K562 (cell line): ENCODE measurements around the gene DCST1. TPM values are rescaled to one million over a fixed set of nuclear protein-coding genes. Genes with fewer than 3 reads are reported as not detected.

Source experiments
- ATAC-seq: fragments of 200-7000 bp; cut with Tn5 transposase; 3 replicates; pipeline ENCODE4 v1.9.1; 2020; ENCODE audit warnings: moderate library complexity
- BruUV-seq: library from RNA; stranded (reverse); fragments of 400-500 nt; replicated peaks from 2 replicates; lab custom pipeline; 2021; lab: Mats Ljungman, UMichigan
- CTCF ChIA-PET: fragments of 300-600 bp; formaldehyde crosslinking; extraction: SDS; loops from one replicate; lab custom pipeline; 2021; ENCODE audit warnings: low intra/inter-chr PET ratio; lab: Yijun Ruan, JAX
- POLR2A ChIA-PET: fragments of 300-600, 350-650 bp; sonication (Branson Sonifier 250); formaldehyde crosslinking; extraction: SDS; loops from one replicate; lab custom pipeline; 2021; ENCODE audit warnings: antibody characterized with exemption, inconsistent platforms; lab: Yijun Ruan, JAX
- DNase-seq, 4 experiments: peaks; one replicate each; pipeline versions ENCODE4 v3.0.0 to v3.0.0-alpha.2; 2011 to 2018; ENCODE audit warnings: low spot score in 3 of 4, mixed read lengths in 3 of 4; ENCODE audit errors: extremely low read depth in 1 of 4
- FAIRE-seq: peaks from 2 replicates; lab custom pipeline; 2011; peaks lifted over from hg19 to GRCh38; lab: Jason Lieb, UNC
- H2AFZ ChIP-seq: 2 replicates; pipeline ENCODE4 v1.6.0; 2011; ENCODE audit warnings: low read depth, low read length, control low read depth, inconsistent platforms
- H3K27ac ChIP-seq: fragments of 200-600 bp; 3 replicates; pipeline ENCODE4 v1.8.0; 2011; ENCODE audit warnings: low read depth, mild to moderate bottlenecking, control low read depth, inconsistent platforms, low read length, moderate library complexity, mixed read lengths; ENCODE audit errors: extremely low read depth
- H3K27me3 ChIP-seq, 2 experiments: fragments of 300-600 bp in 1 of 2; 2 replicates in 1 of 2; 3 replicates in 1 of 2; pipeline versions ENCODE4 v1.6.0 to v1.8.0; 2011; ENCODE audit warnings: inconsistent platforms in 2 of 2, low read length in 2 of 2, mild to moderate bottlenecking in 1 of 2, mixed read lengths in 1 of 2, moderate library complexity in 1 of 2; ENCODE audit not compliant: control insufficient read depth in 2 of 2, insufficient read depth in 2 of 2
- H3K36me3 ChIP-seq: fragments of 300-600 bp; 3 replicates; pipeline ENCODE4 v1.8.0; 2011; ENCODE audit warnings: mild to moderate bottlenecking, low read length, inconsistent platforms; ENCODE audit not compliant: control insufficient read depth, insufficient read depth
- H3K4me1 ChIP-seq, 2 experiments: fragments of 200-600 bp in 1 of 2; replicated peaks in 1 of 2; 2 replicates in 1 of 2; 3 replicates in 1 of 2; pipeline versions ENCODE4 v1.5.1 to v1.8.0; 2011; ENCODE audit warnings: inconsistent platforms in 2 of 2, low read length in 2 of 2, mild to moderate bottlenecking in 1 of 2, mixed read lengths in 1 of 2, moderate library complexity in 1 of 2; ENCODE audit not compliant: control insufficient read depth in 2 of 2, insufficient read depth in 2 of 2
- H3K4me2 ChIP-seq: 2 replicates; pipeline ENCODE4 v1.6.1; 2011; ENCODE audit warnings: low read length, control low read depth, inconsistent platforms, mixed read lengths; ENCODE audit not compliant: insufficient read depth
- H3K4me3 ChIP-seq: fragments of 200-600 bp; sonication (generic), shearing (Covaris generic); 2 replicates; pipeline ENCODE4 v1.5.1; 2016; ENCODE audit warnings: control low read depth, inconsistent platforms
- H3K79me2 ChIP-seq: fragments of 200-600 bp; 3 replicates; pipeline ENCODE4 v1.8.0; 2011; ENCODE audit warnings: low read length, inconsistent platforms; ENCODE audit not compliant: control insufficient read depth, insufficient read depth
- H3K9ac ChIP-seq, 2 experiments: 2 replicates each; pipeline versions ENCODE4 v1.6.0 to v1.6.1; 2011; ENCODE audit warnings: low read depth in 2 of 2, low read length in 2 of 2, control low read depth in 1 of 2, inconsistent platforms in 1 of 2, mild to moderate bottlenecking in 1 of 2, mixed read lengths in 1 of 2; ENCODE audit not compliant: insufficient read depth in 1 of 2
- H3K9me1 ChIP-seq: one replicate; pipeline ENCODE4 v1.6.0; 2011; ENCODE audit warnings: inconsistent platforms, mild to moderate bottlenecking, low read length, moderate library complexity; ENCODE audit not compliant: control insufficient read depth, insufficient read depth
- H3K9me3 ChIP-seq: replicated peaks from 2 replicates; pipeline ENCODE4 v1.5.1; 2011; ENCODE audit warnings: low read depth, low read length, inconsistent platforms; ENCODE audit not compliant: control insufficient read depth, insufficient read depth
- H4K20me1 ChIP-seq: replicated peaks from 2 replicates; pipeline ENCODE4 v1.6.1; 2011; ENCODE audit warnings: low read length, inconsistent platforms, mixed read lengths; ENCODE audit not compliant: control insufficient read depth, insufficient read depth
- ARNT ChIP-seq, 2 experiments: fragments of 450-650 bp; IDR thresholded peaks; 2 replicates each; pipeline ENCODE4 v1.6.1; 2016; ENCODE audit warnings: mild to moderate bottlenecking in 1 of 2
- FOSL1 ChIP-seq: fragments of 200-800 bp; sonication (Bioruptor generic); conservative IDR thresholded peaks from 2 replicates; pipeline ENCODE4 v1.6.1; 2016; ENCODE audit warnings: missing genetic modification characterization, missing compliant biosample characterization
- FOXK1 ChIP-seq: sonication (generic); formaldehyde crosslinking; IDR thresholded peaks from 2 replicates; pipeline ENCODE4 v1.8.0; 2022; ENCODE audit warnings: missing genetic modification reagents, mild to moderate bottlenecking, borderline replicate concordance
- GATA2 ChIP-seq: sonication (generic); formaldehyde crosslinking; IDR thresholded peaks from 2 replicates; pipeline ENCODE4 v1.4.0; 2020; ENCODE audit warnings: mild to moderate bottlenecking, missing genetic modification reagents
- GTF2F1 ChIP-seq: IDR thresholded peaks from 2 replicates; pipeline ENCODE4 v1.6.1; 2011; ENCODE audit warnings: low read depth, low read length, improper control_type of control experiment
- HDAC1 ChIP-seq, 2 experiments: fragments of 450-650 bp; IDR thresholded peaks; 2 replicates each; pipeline ENCODE4 v1.6.1; 2016 to 2017; ENCODE audit warnings: inconsistent platforms in 1 of 2, mild to moderate bottlenecking in 1 of 2, moderate library complexity in 1 of 2
- NCOR1 ChIP-seq: fragments of 450-650 bp; IDR thresholded peaks from 2 replicates; pipeline ENCODE4 v1.6.1; 2016; ENCODE audit warnings: mild to moderate bottlenecking, moderate library complexity
- ZBTB7A ChIP-seq: IDR thresholded peaks from 2 replicates; pipeline ENCODE4 v1.6.1; 2011; ENCODE audit warnings: low read depth, mild to moderate bottlenecking, low read length, moderate library complexity, borderline replicate concordance; ENCODE audit not compliant: control insufficient read depth
- ZC3H11A ChIP-seq: IDR thresholded peaks from 2 replicates; pipeline ENCODE4 v1.6.1; 2012; ENCODE audit warnings: low read depth, low read length, improper control_type of control experiment
- WGBS: fragments of 100-300 bp; shearing (Covaris generic); methylation state at CpG from one replicate; pipeline ENCODE4 v1.1.6; 2016; ENCODE audit warnings: low coverage, mixed read lengths; ENCODE audit not compliant: insufficient coverage; ENCODE audit errors: missing lambda C conversion rate; 5-methylcytosine and 5-hydroxymethylcytosine counted together
- in situ Hi-C: fragments of 300-500 bp; cut with MboI; formaldehyde crosslinking; loops from 4 replicates; pipeline ENCODE4 v1.15.0; 2018; ENCODE audit warnings: inconsistent platforms, mixed read lengths
- intact Hi-C: fragments of 100-400 bp; cut with micrococcal nuclease; formaldehyde crosslinking; loops from 2 replicates; pipeline ENCODE4 v1.14.2; 2022
- polyA plus RNA-seq, 8 experiments: library from polyadenylated mRNA; depleted of rRNA in 4 of 8; stranded (reverse) in 5 of 8; unstranded in 3 of 8; fragments of >200 nt; fragmentation: Nextera tagmentation in 2 of 8; fragmentation: Illumina TruSeq in 1 of 8; extraction: Ambion mirVana in 2 of 8; extraction: Trizol in 1 of 8; gene quantifications; 2 replicates each; pipeline versions ENCODE4 v1.2.1 to v1.2.3, GENCODE V29; 2011 to 2014; ENCODE audit warnings: inconsistent platforms in 1 of 8, missing spikeins in 1 of 8
- total RNA-seq, 7 experiments: library from RNA; depleted of rRNA in 6 of 7; stranded (reverse); fragments of >200 nt in 6 of 7; fragmentation: Illumina TruSeq in 2 of 7; extraction: Trizol in 2 of 7; gene quantifications; 2 replicates each; pipeline versions ENCODE4 v1.2.1 to v1.2.3, GENCODE V29; 2011 to 2021; ENCODE audit warnings: low replicate concordance in 1 of 7
- TF ChIP-seq, protein P1 (sequence below), 2 experiments: IDR thresholded peaks; 2 replicates each; pipeline ENCODE4 v1.6.1; 2011; ENCODE audit warnings: borderline replicate concordance in 1 of 2, control low read depth in 1 of 2, low read depth in 1 of 2, low read length in 1 of 2, mild to moderate bottlenecking in 1 of 2, mixed read lengths in 1 of 2, moderate library complexity in 1 of 2; ENCODE audit not compliant: insufficient read depth in 1 of 2, insufficient read length in 1 of 2, poor library complexity in 1 of 2, severe bottlenecking in 1 of 2; ENCODE audit errors: extremely low read depth in 1 of 2
- TF ChIP-seq, protein P2 (sequence below): fragments of 250-450 bp; sonication (Bioruptor Pico); IDR thresholded peaks from 2 replicates; pipeline ENCODE4 v1.4.0; 2020; ENCODE audit warnings: mild to moderate bottlenecking, moderate library complexity

Gene DCST1
- total and polyA plus RNA-seq, 9 of the 15 experiments (the other 6 are each of a cell fraction or from before 2014, with no cell fraction given), result not detected

DNA sequence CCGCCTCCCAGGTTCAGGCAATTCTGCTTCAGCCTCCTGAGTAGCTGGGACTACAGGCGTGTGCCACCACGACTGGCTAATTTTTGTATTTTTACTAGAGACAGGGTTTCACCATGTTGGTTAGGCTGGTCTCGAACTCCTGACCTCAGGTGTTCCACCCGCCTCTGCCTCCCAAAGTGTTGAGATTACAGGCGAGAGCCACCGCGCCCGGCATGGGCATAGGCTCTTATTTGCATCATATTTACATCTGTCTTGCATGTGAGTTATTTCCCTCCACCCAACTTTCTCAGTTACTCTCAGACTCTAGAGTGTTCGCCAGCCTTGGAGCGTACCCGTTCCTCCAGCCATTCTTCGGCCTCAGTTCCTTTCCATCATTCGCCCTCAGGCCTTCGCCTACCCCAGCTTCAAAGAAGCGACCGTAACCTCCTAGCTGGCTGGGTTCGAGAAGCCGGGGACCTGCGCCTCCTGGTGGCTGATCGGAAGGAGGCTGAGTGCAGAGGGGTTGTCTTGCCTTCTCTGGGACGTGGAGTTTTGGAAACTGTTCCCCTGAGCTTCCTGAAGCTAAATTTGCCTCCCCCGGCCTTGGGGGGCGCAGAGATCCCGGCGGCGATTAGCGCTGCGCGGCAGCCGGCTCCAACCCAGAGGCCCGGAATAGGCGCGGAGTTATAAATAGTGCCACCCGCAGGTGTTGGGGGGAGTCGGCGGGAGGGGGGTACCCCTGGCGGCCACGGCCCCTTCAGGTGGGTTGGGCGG is 34.6 kb upstream of the DCST1 start:
- DNase-seq (peak; percentile 69 to 90 (median 74)), FAIRE-seq (peak; percentile 90), ATAC-seq (peak; percentile 25)
- Histone ChIP-seq H3K4me3 (peak overlapping the region; percentile 71), H3K4me2 (peak overlapping the region; percentile 85), H3K36me3 (peaks cover 3% of the 10 kb centered on the region; the same call in 1 of the 3 replicates), H3K27ac (peak overlapping the region; percentile 97), H3K9me1 (no peaks in the 10 kb centered on the region), H2AFZ (peak overlapping the region; percentile 94), H3K9ac (peak overlapping the region; percentile 53 to 96; a peak in 3 of 4 replicates), H3K79me2 (peaks cover 21% of the 10 kb centered on the region), H4K20me1 (no peaks in the 10 kb centered on the region), H3K27me3 (no peaks in the 10 kb centered on the region), H3K4me1 (peaks cover 32 to 59% of the 10 kb centered on the region in 2 experiments), H3K9me3 (no peaks in the 10 kb centered on the region)
- intact Hi-C loops, result no loop called here
- no TSS peak for BruUV-seq
- ChIA-PET CTCF (interaction anchor here (0.7 to 1.8 kb wide), 7 partner anchors 16 to 575 kb away, joined by 3 to 5 read pairs (median 3); partner anchors contain the start of genes FLAD1 and PBXIP1), POLR2A (interaction anchor here (0.6 to 8.2 kb wide), 11 partner anchors 10 to 92 kb away, joined by 3 to 80 read pairs (median 3); partner anchors contain the start of genes FLAD1 and SHC1)
- WGBS, result 16% methylated on average over 39 of the region's 40 CpGs
- in situ Hi-C loops, result no loop called here
- peak; percentile 73 for TF ChIP-seq GATA2 (CRISPR knock-in tag)
- peak; percentile 61; the same call in 1 of the 2 replicates for TF ChIP-seq FOXK1
- TF ChIP-seq ZC3H11A, result 0 out of 2 replicates have a peak, but pooled peaks have one; percentile 63
- peak in 1 of 2 experiments; percentile 31; a peak in 1 of 4 replicates for TF ChIP-seq HDAC1 (IDR thresholded peaks at IDR 0.05)
- TF ChIP-seq ARNT (IDR thresholded peaks at IDR 0.05), result 0 out of 4 replicates have a peak, but pooled peaks of 1 of the 2 experiments have one; percentile 42
- TF ChIP-seq FOSL1 (tag), result no peak; the same call in 1 of the 2 replicates
- 0 out of 2 replicates have a peak, but pooled peaks have one; percentile 32 for TF ChIP-seq GTF2F1
- TF ChIP-seq NCOR1, result 0 out of 2 replicates have a peak, but pooled peaks have one; percentile 28
- peak; percentile 87; the same call in 1 of the 2 replicates for TF ChIP-seq ZBTB7A
- TF ChIP-seq, protein P1, sequence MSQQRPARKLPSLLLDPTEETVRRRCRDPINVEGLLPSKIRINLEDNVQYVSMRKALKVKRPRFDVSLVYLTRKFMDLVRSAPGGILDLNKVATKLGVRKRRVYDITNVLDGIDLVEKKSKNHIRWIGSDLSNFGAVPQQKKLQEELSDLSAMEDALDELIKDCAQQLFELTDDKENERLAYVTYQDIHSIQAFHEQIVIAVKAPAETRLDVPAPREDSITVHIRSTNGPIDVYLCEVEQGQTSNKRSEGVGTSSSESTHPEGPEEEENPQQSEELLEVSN (IDR thresholded peaks at IDR 0.05; ENCODE audit: borderline replicate concordance in 1 of 2, extremely low read depth in 1 of 2, insufficient read depth in 1 of 2, insufficient read length in 1 of 2, low read depth in 1 of 2, low read length in 1 of 2, poor library complexity in 1 of 2, severe bottlenecking in 1 of 2), result peak; percentile 15 to 76
- TF ChIP-seq, protein P2, sequence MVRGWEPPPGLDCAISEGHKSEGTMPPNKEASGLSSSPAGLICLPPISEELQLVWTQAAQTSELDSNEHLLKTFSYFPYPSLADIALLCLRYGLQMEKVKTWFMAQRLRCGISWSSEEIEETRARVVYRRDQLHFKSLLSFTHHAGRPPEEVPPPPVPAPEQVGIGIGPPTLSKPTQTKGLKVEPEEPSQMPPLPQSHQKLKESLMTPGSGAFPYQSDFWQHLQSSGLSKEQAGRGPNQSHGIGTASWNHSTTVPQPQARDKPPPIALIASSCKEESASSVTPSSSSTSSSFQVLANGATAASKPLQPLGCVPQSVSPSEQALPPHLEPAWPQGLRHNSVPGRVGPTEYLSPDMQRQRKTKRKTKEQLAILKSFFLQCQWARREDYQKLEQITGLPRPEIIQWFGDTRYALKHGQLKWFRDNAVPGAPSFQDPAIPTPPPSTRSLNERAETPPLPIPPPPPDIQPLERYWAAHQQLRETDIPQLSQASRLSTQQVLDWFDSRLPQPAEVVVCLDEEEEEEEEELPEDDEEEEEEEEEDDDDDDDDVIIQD, result no peak
